CD4-positive, alpha-beta T cell treated with Interleukin-15 for 4 hours (primary cell): ENCODE measurements around the gene MEGF6.

Experiments used
- DNase-seq: peaks from one replicate; pipeline ENCODE4 v3.0.0-alpha.2; 2020; ENCODE audit warnings: low spot score

The MEGF6 gene

GRCh38 chr1:3459051-3459908, 152.0 kb downstream of the MEGF6 start:
- no peak for DNase-seq

GRCh38 chr1:3457910-3458883, 153.1 kb downstream of the MEGF6 start:
- no peak for DNase-seq

- DNase-seq: no peak
These were observed 154.1 kb downstream of the MEGF6 start for GRCh38 chr1:3456964-3457909.

GRCh38 chr1:3456449-3456963, 154.8 kb downstream of the MEGF6 start:
- no peak for DNase-seq

GRCh38 chr1:3455670-3456448, 155.4 kb downstream of the MEGF6 start:
- DNase-seq: no peak

- DNase-seq: no peak
These were observed 156.3 kb downstream of the MEGF6 start for GRCh38 chr1:3454811-3455618.

- peak; percentile 16 for DNase-seq
These were observed 157.2 kb downstream of the MEGF6 start, which contains the start of gene ARHGEF16 for GRCh38 chr1:3453891-3454810. Gene ARHGEF16, plus strand, starts transcription at chr1:3454665. Its CDS starts 8,420 bp downstream, at chr1:3463085.

- peak; percentile 72 for DNase-seq
These were observed 158.0 kb downstream of the MEGF6 start for GRCh38 chr1:3453203-3453761.

- no peak for DNase-seq
These were observed 158.5 kb downstream of the MEGF6 start for GRCh38 chr1:3452866-3453175.

GRCh38 chr1:3451994-3452865, 159.1 kb downstream of the MEGF6 start:
- DNase-seq: no peak

GRCh38 chr1:3450983-3451382, 160.3 kb downstream of the MEGF6 start:
- DNase-seq: no peak

- DNase-seq: no peak
These were observed 161.0 kb downstream of the MEGF6 start for GRCh38 chr1:3450202-3450863.

GRCh38 chr1:3444736-3445135, 166.6 kb downstream of the MEGF6 start:
- no peak for DNase-seq

GRCh38 chr1:3444298-3444697, 167.0 kb downstream of the MEGF6 start:
- DNase-seq: no peak

GRCh38 chr1:3443807-3444206, 167.5 kb downstream of the MEGF6 start:
- DNase-seq: no peak

GRCh38 chr1:3442901-3443300, 168.4 kb downstream of the MEGF6 start:
- no peak for DNase-seq

- no peak for DNase-seq
These were observed 169.0 kb downstream of the MEGF6 start for GRCh38 chr1:3442331-3442730.
